Panc1 (cell line): ENCODE data around the gene MATN4. TPM values are rescaled to one million over a fixed set of nuclear protein-coding genes. Genes with fewer than 3 reads are reported as not detected.

Source experiments
- ATAC-seq: fragments of 200-7000 bp; cut with Tn5 transposase; 2 replicates; pipeline ENCODE4 v1.9.1; 2020; ENCODE audit warnings: mild to moderate bottlenecking, moderate library complexity
- Bru-seq: library from RNA; stranded (reverse); fragments of 400-500 nt; gene quantifications from one replicate; lab custom pipeline; 2021; lab: Mats Ljungman, UMichigan
- BruChase-seq, 2 experiments: library from RNA; stranded (reverse); fragments of 400-500 nt; gene quantifications; one replicate each; lab custom pipeline; 2021; lab: Mats Ljungman, UMichigan
- BruUV-seq: library from RNA; stranded (reverse); fragments of 400-500 nt; replicated peaks from 2 replicates; lab custom pipeline; 2021; lab: Mats Ljungman, UMichigan
- CTCF ChIA-PET: fragments of 300-600 bp; sonication (Branson Sonifier 250); formaldehyde crosslinking; loops from one replicate; lab custom pipeline; 2022; ENCODE audit warnings: antibody characterized with exemption; lab: Charles Lee
- POLR2A ChIA-PET: fragments of 300-600 bp; sonication (Branson Sonifier 250); formaldehyde crosslinking; loops from one replicate; lab custom pipeline; 2022; ENCODE audit warnings: antibody characterized with exemption; lab: Charles Lee
- DNase-seq: peaks from one replicate; pipeline ENCODE4 v3.0.0-alpha.2; 2010; ENCODE audit warnings: low read depth, low spot score
- H3K27ac ChIP-seq: 2 replicates; pipeline ENCODE4 v1.5.1; 2011; ENCODE audit warnings: mild to moderate bottlenecking, low read length, inconsistent platforms
- H3K27me3 ChIP-seq: fragments of 200-500 bp; sonication (Bioruptor generic); 2 replicates; pipeline ENCODE4 v1.6.0; 2014; ENCODE audit warnings: low read length, inconsistent platforms; ENCODE audit not compliant: control insufficient read depth, insufficient read depth
- H3K36me3 ChIP-seq: fragments of 200-500 bp; sonication (Bioruptor generic); 2 replicates; pipeline ENCODE4 v1.5.1; 2014; ENCODE audit warnings: inconsistent platforms, mild to moderate bottlenecking, low read length, moderate library complexity; ENCODE audit not compliant: control insufficient read depth, insufficient read depth
- H3K4me1 ChIP-seq: 2 replicates; pipeline ENCODE4 v1.5.1; 2011; ENCODE audit warnings: inconsistent platforms, mild to moderate bottlenecking, low read length, moderate library complexity; ENCODE audit not compliant: control insufficient read depth, insufficient read depth
- H3K4me3 ChIP-seq, 2 experiments: 2 replicates each; pipeline ENCODE4 v1.5.1; 2011 to 2012; ENCODE audit warnings: low read depth in 2 of 2, low read length in 2 of 2, mild to moderate bottlenecking in 2 of 2, inconsistent platforms in 1 of 2, moderate library complexity in 1 of 2
- H3K9me3 ChIP-seq: fragments of 200-500 bp; sonication (Bioruptor generic); 2 replicates; pipeline ENCODE4 v1.5.1; 2014; ENCODE audit warnings: low read depth, mild to moderate bottlenecking, inconsistent platforms, low read length, moderate library complexity; ENCODE audit not compliant: control insufficient read depth, insufficient read depth
- POLR2AphosphoS5 ChIP-seq: IDR thresholded peaks from 2 replicates; pipeline ENCODE4 v1.6.1; 2012; ENCODE audit warnings: mild to moderate bottlenecking, low read depth, low read length, moderate library complexity
- SIN3A ChIP-seq: IDR thresholded peaks from 2 replicates; pipeline ENCODE4 v1.6.1; 2012; ENCODE audit warnings: low read depth, mild to moderate bottlenecking, low read length, moderate library complexity, borderline replicate concordance; ENCODE audit not compliant: insufficient read depth
- TCF7L2 ChIP-seq: IDR thresholded peaks from 2 replicates; pipeline ENCODE4 v1.6.1; 2011; ENCODE audit warnings: mild to moderate bottlenecking, low read depth, low read length, inconsistent platforms
- in situ Hi-C: cut with HindIII; loops from 2 replicates; pipeline ENCODE4 v1.10.0; 2016; ENCODE audit warnings: low sequenced_read_pairs, low pct_unique_long_range_greater_than_20kb
- intact Hi-C: fragments of 100-400 bp; cut with micrococcal nuclease; formaldehyde crosslinking; loops from one replicate; pipeline ENCODE4 v1.10.0; 2022; ENCODE audit not compliant: unreplicated experiment
- long read RNA-seq: library from polyadenylated mRNA; unstranded; transcript quantifications from one replicate; pipeline ENCODE4 v2.0.0, GENCODE V29; 2021; ENCODE audit not compliant: unreplicated experiment
- polyA plus RNA-seq: library from polyadenylated mRNA; unstranded; fragments of >200 nt; gene quantifications from one replicate; pipeline ENCODE4 v1.2.1, GENCODE V29; 2012; ENCODE audit warnings: missing spikeins; ENCODE audit not compliant: insufficient read length
- total RNA-seq: library from RNA; stranded (reverse); gene quantifications from one replicate; pipeline ENCODE4 v1.2.1, GENCODE V29; 2021; ENCODE audit not compliant: unreplicated experiment
- TF ChIP-seq, protein P1 (sequence below): fragments of 450-650 bp; IDR thresholded peaks from 2 replicates; pipeline ENCODE4 v1.5.1; 2017; ENCODE audit warnings: mild to moderate bottlenecking
- TF ChIP-seq, protein P2 (sequence below), 2 experiments: IDR thresholded peaks; 2 replicates each; pipeline ENCODE4 v1.6.1; 2011 to 2012; ENCODE audit warnings: low read depth in 2 of 2, control low read depth in 1 of 2, low read length in 1 of 2, mild to moderate bottlenecking in 1 of 2, moderate library complexity in 1 of 2; ENCODE audit not compliant: insufficient read depth in 1 of 2

The MATN4 gene, protein sequence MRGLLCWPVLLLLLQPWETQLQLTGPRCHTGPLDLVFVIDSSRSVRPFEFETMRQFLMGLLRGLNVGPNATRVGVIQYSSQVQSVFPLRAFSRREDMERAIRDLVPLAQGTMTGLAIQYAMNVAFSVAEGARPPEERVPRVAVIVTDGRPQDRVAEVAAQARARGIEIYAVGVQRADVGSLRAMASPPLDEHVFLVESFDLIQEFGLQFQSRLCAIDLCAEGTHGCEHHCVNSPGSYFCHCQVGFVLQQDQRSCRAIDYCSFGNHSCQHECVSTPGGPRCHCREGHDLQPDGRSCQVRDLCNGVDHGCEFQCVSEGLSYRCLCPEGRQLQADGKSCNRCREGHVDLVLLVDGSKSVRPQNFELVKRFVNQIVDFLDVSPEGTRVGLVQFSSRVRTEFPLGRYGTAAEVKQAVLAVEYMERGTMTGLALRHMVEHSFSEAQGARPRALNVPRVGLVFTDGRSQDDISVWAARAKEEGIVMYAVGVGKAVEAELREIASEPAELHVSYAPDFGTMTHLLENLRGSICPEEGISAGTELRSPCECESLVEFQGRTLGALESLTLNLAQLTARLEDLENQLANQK
- total RNA-seq (0.15 TPM), Bru-seq, nascent RNA (percentile 20 among the genes with signal in this experiment), BruChase-seq, experiment 1, labeled RNA remaining after a 2-hour chase (percentile 20 among the genes with signal in this experiment), BruChase-seq, experiment 2, labeled RNA remaining after a 6-hour chase (percentile 17 among the genes with signal in this experiment)
- polyA plus RNA-seq = 0.31 TPM
- long read RNA-seq = 0 reads

DNA sequence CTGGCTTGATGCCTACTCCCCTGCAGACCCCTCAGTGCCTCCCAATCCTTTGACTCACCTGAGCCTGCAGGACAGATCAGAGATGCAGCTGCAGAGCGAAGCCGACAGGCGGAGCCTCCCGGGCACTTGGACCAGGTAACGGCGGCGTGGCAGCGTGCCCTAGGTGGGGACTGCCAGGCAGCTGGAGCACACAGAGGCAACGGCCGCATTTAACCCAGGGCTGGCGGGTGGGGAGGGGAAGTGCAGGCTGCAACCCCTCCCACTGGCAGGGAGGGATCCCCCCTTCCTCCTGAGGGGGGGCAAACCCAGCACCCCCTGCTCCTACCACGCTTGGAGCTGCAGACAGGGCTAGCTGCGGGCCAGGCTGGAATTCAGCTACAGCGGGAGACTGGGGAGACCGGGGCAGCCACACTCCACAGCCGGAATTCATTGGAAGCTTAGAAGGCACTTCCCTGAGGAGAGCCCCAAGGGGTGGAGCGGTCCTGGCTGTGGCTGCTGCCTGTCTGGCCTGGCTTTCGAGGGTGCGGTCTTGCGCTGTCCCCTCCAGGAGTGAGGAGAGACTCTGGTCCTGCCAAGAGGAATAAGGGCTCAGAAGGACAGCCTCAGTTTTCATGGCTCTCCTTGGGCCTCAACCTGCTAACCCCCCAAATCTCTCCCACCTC is at the start of gene MATN4:
TSS of gene MATN4 (minus strand) at position 183 of the 662 bp plus-strand sequence. CDS start 2,717 bp downstream, outside the sequence.
- Histone ChIP-seq H3K36me3 (no peaks in the 10 kb centered on the region), H3K9me3 (no peaks in the 10 kb centered on the region), H3K4me3 (no peak within 1 kb of the TSS), H3K27me3 (no peaks in the 10 kb centered on the region), H3K27ac (no peak within 1 kb of the TSS), H3K4me1 (peaks cover 4% of the 10 kb centered on the region; the same call in 1 of the 2 replicates)
- TF ChIP-seq, protein P1, sequence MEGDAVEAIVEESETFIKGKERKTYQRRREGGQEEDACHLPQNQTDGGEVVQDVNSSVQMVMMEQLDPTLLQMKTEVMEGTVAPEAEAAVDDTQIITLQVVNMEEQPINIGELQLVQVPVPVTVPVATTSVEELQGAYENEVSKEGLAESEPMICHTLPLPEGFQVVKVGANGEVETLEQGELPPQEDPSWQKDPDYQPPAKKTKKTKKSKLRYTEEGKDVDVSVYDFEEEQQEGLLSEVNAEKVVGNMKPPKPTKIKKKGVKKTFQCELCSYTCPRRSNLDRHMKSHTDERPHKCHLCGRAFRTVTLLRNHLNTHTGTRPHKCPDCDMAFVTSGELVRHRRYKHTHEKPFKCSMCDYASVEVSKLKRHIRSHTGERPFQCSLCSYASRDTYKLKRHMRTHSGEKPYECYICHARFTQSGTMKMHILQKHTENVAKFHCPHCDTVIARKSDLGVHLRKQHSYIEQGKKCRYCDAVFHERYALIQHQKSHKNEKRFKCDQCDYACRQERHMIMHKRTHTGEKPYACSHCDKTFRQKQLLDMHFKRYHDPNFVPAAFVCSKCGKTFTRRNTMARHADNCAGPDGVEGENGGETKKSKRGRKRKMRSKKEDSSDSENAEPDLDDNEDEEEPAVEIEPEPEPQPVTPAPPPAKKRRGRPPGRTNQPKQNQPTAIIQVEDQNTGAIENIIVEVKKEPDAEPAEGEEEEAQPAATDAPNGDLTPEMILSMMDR = no peak
- TF ChIP-seq TCF7L2 (no peak), SIN3A (no peak), POLR2AphosphoS5 (no peak)
- TF ChIP-seq, protein P2, sequence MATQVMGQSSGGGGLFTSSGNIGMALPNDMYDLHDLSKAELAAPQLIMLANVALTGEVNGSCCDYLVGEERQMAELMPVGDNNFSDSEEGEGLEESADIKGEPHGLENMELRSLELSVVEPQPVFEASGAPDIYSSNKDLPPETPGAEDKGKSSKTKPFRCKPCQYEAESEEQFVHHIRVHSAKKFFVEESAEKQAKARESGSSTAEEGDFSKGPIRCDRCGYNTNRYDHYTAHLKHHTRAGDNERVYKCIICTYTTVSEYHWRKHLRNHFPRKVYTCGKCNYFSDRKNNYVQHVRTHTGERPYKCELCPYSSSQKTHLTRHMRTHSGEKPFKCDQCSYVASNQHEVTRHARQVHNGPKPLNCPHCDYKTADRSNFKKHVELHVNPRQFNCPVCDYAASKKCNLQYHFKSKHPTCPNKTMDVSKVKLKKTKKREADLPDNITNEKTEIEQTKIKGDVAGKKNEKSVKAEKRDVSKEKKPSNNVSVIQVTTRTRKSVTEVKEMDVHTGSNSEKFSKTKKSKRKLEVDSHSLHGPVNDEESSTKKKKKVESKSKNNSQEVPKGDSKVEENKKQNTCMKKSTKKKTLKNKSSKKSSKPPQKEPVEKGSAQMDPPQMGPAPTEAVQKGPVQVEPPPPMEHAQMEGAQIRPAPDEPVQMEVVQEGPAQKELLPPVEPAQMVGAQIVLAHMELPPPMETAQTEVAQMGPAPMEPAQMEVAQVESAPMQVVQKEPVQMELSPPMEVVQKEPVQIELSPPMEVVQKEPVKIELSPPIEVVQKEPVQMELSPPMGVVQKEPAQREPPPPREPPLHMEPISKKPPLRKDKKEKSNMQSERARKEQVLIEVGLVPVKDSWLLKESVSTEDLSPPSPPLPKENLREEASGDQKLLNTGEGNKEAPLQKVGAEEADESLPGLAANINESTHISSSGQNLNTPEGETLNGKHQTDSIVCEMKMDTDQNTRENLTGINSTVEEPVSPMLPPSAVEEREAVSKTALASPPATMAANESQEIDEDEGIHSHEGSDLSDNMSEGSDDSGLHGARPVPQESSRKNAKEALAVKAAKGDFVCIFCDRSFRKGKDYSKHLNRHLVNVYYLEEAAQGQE (IDR thresholded peaks at IDR 0.05; ENCODE audit: insufficient read depth in 1 of 2, low read depth in 2 of 2, low read length in 1 of 2) = no peak
- in situ Hi-C loops (no loop called here), intact Hi-C loops (no loop called here)
- POLR2A ChIA-PET = no interaction called here
- ATAC-seq (no peak), DNase-seq (no peak)
- CTCF ChIA-PET = no interaction called here
- no TSS peak for BruUV-seq

DNA sequence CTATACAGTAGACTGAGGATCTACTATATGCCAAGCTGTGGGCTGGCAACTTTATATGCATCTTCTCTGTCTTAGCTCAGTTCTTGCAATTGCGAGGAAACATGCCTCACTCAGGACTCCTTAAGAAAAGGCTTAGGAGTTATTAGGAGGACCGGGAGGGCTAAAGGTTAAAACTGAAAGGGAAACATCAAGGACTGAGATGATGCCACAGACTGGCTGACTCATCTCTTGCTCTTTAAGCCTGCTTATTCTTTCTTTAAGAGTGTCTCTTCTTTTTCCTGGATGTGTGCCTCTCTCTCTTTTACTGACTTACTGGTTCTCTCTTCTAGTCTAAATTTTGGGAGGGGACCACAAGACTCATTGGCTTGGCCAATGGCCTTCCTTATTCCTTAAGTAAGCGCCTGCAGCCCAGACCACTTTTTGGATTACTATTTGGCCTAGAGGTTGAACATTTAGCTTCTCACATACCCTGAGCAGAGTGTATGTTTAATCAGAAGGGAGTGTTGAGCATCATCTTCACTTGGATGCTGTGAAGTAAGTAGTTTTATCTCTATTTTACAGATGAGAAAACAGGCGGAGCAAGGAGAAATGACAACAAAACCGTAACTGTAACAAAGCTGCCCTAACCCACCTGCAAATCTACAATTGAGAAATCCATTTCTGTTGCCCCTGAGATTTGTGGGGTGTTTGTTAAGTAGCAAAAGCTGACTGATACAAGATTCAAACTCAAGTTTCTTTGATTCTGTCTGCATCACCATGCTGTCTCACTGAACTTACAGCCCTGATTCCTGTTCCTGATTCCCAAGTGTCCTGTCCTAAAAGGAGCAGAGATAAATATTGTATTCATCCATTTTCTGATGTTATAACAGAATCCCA is 47.3 kb upstream of the MATN4 start:
- H3K4me3 ChIP-seq = no peak overlapping the region
- no peak for DNase-seq
- no peak overlapping the region for H3K27ac ChIP-seq
- BruUV-seq = no TSS peak
- POLR2A ChIA-PET = interaction anchor here (0.6 kb wide), 2 partner anchors 30 to 445 kb away, joined by 3 to 12 read pairs; no protein-coding TSS in a partner anchor
- TF ChIP-seq TCF7L2 (no peak), SIN3A (no peak), POLR2AphosphoS5 (no peak)
- TF ChIP-seq, protein P2 (IDR thresholded peaks at IDR 0.05; ENCODE audit: insufficient read depth in 1 of 2, low read depth in 2 of 2, low read length in 1 of 2) = no peak
- no peaks in the 10 kb centered on the region for H3K9me3 ChIP-seq
- H3K27me3 ChIP-seq = no peaks in the 10 kb centered on the region
- ATAC-seq = no peak
- H3K36me3 ChIP-seq = no peaks in the 10 kb centered on the region
- intact Hi-C loops = no loop called here
- H3K4me1 ChIP-seq = peaks cover 16% of the 10 kb centered on the region
- CTCF ChIA-PET = no interaction called here
- in situ Hi-C loops = no loop called here
